SK-N-SH (cell line): Measurements from ENCODE around the gene THAP6.

Experiments
- CTCF ChIP-seq: fragments of 200-600 bp; sonication (generic); IDR thresholded peaks from 2 replicates; pipeline ENCODE4 v1.6.1; 2017; ENCODE audit warnings: antibody characterized with exemption, mild to moderate bottlenecking, moderate library complexity
- EP300 ChIP-seq, 2 experiments: IDR thresholded peaks; 2 replicates each; pipeline versions ENCODE4 v1.4.0 to v1.6.1; 2012; ENCODE audit warnings: borderline replicate concordance in 1 of 2, low read depth in 1 of 2, low read length in 1 of 2
- MAX ChIP-seq: IDR thresholded peaks from 2 replicates; pipeline ENCODE4 v1.4.0; 2012; ENCODE audit warnings: low read depth
- NRF1 ChIP-seq: IDR thresholded peaks from 2 replicates; pipeline ENCODE4 v1.6.1; 2012; ENCODE audit warnings: low read depth, mild to moderate bottlenecking, low read length
- POLR2AphosphoS5 ChIP-seq: IDR thresholded peaks from 2 replicates; pipeline ENCODE4 v1.6.1; 2012; ENCODE audit warnings: low read depth, low read length
- RAD21 ChIP-seq: IDR thresholded peaks from 2 replicates; pipeline ENCODE4 v1.6.1; 2012; ENCODE audit warnings: mild to moderate bottlenecking, low read length
- TAF1 ChIP-seq: IDR thresholded peaks from 2 replicates; pipeline ENCODE4 v1.6.1; 2012; ENCODE audit warnings: low read depth, mild to moderate bottlenecking, low read length, moderate library complexity, borderline replicate concordance
- USF1 ChIP-seq: IDR thresholded peaks from 2 replicates; pipeline ENCODE4 v1.4.0; 2012; ENCODE audit warnings: low read depth, borderline replicate concordance

- TF ChIP-seq CTCF = no peak
- no peak for TF ChIP-seq USF1
- no peak for TF ChIP-seq RAD21
- TF ChIP-seq NRF1 = no peak
- no peak for TF ChIP-seq MAX
- no peak for TF ChIP-seq TAF1
- no peak for TF ChIP-seq POLR2AphosphoS5
- no peak for TF ChIP-seq EP300 (IDR thresholded peaks at IDR 0.05; ENCODE audit: borderline replicate concordance in 1 of 2, low read depth in 1 of 2, low read length in 1 of 2)
Observed at GRCh38 chr4:75561789-75562188, 47.5 kb downstream of the THAP6 start.
